Lower leg skin (tissue), 3 donors: ENCODE data around the gene DNAJC2.

Experiments
- POLR2A ChIP-seq, 2 donors: fragments of 450-650 bp; IDR thresholded peaks; one replicate each; pipeline ENCODE4 v1.6.1; 2016 to 2017; ENCODE audit warnings: antibody characterized with exemption in 2 of 2, mild to moderate bottlenecking in 1 of 2, moderate library complexity in 1 of 2
- TF ChIP-seq, protein P1 (sequence below), 3 donors: fragments of 450-650 bp; IDR thresholded peaks; one replicate each; pipeline ENCODE4 v1.5.1; 2016; ENCODE audit warnings: antibody characterized with exemption in 3 of 3, mild to moderate bottlenecking in 3 of 3, moderate library complexity in 2 of 3

GRCh38 chr7:103381280-103382031 is 36.9 kb upstream of the DNAJC2 start:
- TF ChIP-seq, protein P1, sequence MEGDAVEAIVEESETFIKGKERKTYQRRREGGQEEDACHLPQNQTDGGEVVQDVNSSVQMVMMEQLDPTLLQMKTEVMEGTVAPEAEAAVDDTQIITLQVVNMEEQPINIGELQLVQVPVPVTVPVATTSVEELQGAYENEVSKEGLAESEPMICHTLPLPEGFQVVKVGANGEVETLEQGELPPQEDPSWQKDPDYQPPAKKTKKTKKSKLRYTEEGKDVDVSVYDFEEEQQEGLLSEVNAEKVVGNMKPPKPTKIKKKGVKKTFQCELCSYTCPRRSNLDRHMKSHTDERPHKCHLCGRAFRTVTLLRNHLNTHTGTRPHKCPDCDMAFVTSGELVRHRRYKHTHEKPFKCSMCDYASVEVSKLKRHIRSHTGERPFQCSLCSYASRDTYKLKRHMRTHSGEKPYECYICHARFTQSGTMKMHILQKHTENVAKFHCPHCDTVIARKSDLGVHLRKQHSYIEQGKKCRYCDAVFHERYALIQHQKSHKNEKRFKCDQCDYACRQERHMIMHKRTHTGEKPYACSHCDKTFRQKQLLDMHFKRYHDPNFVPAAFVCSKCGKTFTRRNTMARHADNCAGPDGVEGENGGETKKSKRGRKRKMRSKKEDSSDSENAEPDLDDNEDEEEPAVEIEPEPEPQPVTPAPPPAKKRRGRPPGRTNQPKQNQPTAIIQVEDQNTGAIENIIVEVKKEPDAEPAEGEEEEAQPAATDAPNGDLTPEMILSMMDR (IDR thresholded peaks at IDR 0.05): peak in 1 of 3 donors; percentile 3
- no peak for TF ChIP-seq POLR2A (IDR thresholded peaks at IDR 0.05)
